SU-DHL-6 (cell line): Measurements from ENCODE around the gene MLN.

Experiments used
- EZH2phosphoT487 ChIP-seq: fragments of 200-600 bp; sonication (generic), shearing (Covaris generic); conservative IDR thresholded peaks from 2 replicates; pipeline ENCODE4 v1.6.1; 2018; ENCODE audit warnings: mild to moderate bottlenecking, antibody characterized with exemption, low read length, moderate library complexity, mixed read lengths
- TF ChIP-seq, protein P1 (sequence below): fragments of 200-600 bp; sonication (generic); IDR thresholded peaks from one replicate; pipeline ENCODE4 v1.5.1; 2017; ENCODE audit warnings: antibody characterized with exemption, mild to moderate bottlenecking, low read length, moderate library complexity; ENCODE audit not compliant: insufficient read depth, poor library complexity, severe bottlenecking

DNA sequence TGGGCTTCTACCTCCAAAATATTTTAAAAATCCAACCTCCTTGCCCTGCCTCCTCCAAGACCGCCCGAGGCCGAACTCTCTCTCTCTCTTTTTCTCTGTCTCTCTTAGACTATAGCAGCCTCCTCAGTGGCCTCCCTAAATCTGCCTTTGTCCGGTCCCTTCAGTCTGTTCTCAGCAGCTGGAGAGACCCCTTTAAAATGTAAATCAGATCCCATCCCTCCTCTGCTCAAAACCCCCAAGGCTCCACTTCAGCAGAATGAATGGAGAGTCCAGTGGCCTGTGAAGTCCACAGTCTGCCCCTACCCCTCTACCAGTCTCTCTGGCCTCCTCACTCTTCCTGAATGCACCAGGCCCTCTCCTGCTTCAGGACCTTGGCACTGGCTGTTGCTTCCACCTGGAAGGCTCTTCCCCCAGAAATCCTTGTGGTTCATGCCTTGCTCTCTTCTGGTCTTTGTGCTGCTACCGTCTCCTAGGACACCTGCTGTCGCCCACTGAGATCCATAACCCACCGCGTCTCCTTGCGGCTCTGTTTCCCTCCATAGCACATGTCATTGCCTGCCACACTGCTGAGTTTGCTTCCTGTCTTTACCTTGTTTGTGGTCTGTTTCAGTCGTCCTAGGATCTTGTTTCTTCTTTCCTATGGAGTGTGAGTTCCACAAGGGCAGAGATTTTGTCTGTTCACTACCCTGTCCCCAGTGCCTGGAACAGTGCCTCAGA, 6.0 kb downstream of the MLN start:
- TF ChIP-seq, protein P1, sequence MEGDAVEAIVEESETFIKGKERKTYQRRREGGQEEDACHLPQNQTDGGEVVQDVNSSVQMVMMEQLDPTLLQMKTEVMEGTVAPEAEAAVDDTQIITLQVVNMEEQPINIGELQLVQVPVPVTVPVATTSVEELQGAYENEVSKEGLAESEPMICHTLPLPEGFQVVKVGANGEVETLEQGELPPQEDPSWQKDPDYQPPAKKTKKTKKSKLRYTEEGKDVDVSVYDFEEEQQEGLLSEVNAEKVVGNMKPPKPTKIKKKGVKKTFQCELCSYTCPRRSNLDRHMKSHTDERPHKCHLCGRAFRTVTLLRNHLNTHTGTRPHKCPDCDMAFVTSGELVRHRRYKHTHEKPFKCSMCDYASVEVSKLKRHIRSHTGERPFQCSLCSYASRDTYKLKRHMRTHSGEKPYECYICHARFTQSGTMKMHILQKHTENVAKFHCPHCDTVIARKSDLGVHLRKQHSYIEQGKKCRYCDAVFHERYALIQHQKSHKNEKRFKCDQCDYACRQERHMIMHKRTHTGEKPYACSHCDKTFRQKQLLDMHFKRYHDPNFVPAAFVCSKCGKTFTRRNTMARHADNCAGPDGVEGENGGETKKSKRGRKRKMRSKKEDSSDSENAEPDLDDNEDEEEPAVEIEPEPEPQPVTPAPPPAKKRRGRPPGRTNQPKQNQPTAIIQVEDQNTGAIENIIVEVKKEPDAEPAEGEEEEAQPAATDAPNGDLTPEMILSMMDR: no peak
- TF ChIP-seq EZH2phosphoT487: no peak
